Measurements from ENCODE around the gene LAPTM4A.
A peak's percentile ranks its signal among the peaks of the same experiment; 100 is the strongest.

Gene LAPTM4A

GRCh38 chr2:20015482-20016083, 35.8 kb downstream of the LAPTM4A start:
- Histone ChIP-seq H3K4me3 (ENCODE audit: low read depth, low read length) (no peak overlapping the region), H3K9ac (ENCODE audit: low read length) (no peak overlapping the region), H3K27ac (ENCODE audit: low read depth, low read length) (no peak overlapping the region), H3K27me3 (ENCODE audit: control insufficient read depth, insufficient read depth, low read length) (peaks cover 30% of the 10 kb centered on the region), H3K9me3 (ENCODE audit: control insufficient read depth, insufficient read depth, low read depth, low read length) (peaks cover 13% of the 10 kb centered on the region), H3K4me1 (ENCODE audit: control insufficient read depth, insufficient read depth, low read length) (peaks cover 17% of the 10 kb centered on the region), H3K36me3 (ENCODE audit: control insufficient read depth, insufficient read depth, low read length) (no peaks in the 10 kb centered on the region)

GRCh38 chr2:20013126-20013849, 38.1 kb downstream of the LAPTM4A start:
- no peak overlapping the region for H3K27ac ChIP-seq (ENCODE audit: low read depth, low read length)
- peaks cover 30% of the 10 kb centered on the region for H3K27me3 ChIP-seq (ENCODE audit: control insufficient read depth, insufficient read depth, low read length)
- H3K9me3 ChIP-seq (ENCODE audit: control insufficient read depth, insufficient read depth, low read depth, low read length), result 0 out of 2 replicates have a peak, but pooled peaks cover 4% of the 10 kb centered on the region
- peak overlapping the region; percentile 55 for H3K4me3 ChIP-seq (ENCODE audit: low read depth, low read length)
- H3K36me3 ChIP-seq (ENCODE audit: control insufficient read depth, insufficient read depth, low read length), result no peaks in the 10 kb centered on the region
- peaks cover 17% of the 10 kb centered on the region for H3K4me1 ChIP-seq (ENCODE audit: control insufficient read depth, insufficient read depth, low read length)
- H3K9ac ChIP-seq (ENCODE audit: low read length), result peak overlapping the region; percentile 59

- Histone ChIP-seq H3K27me3 (ENCODE audit: control insufficient read depth, insufficient read depth, low read length) (peaks cover 30% of the 10 kb centered on the region), H3K36me3 (ENCODE audit: control insufficient read depth, insufficient read depth, low read length) (no peaks in the 10 kb centered on the region), H3K9ac (ENCODE audit: low read length) (peak within 1 kb of the TSS; percentile 59), H3K27ac (ENCODE audit: low read depth, low read length) (no peak within 1 kb of the TSS), H3K9me3 (ENCODE audit: control insufficient read depth, insufficient read depth, low read depth, low read length) (0 out of 2 replicates have a peak, but pooled peaks cover 4% of the 10 kb centered on the region), H3K4me1 (ENCODE audit: control insufficient read depth, insufficient read depth, low read length) (peaks cover 17% of the 10 kb centered on the region), H3K4me3 (ENCODE audit: low read depth, low read length) (peak within 1 kb of the TSS; percentile 55)
These were observed 38.9 kb downstream of the LAPTM4A start, which contains the start of gene MATN3 for GRCh38 chr2:20012282-20013125. MATN3 (minus strand) TSS chr2:20012668; CDS start chr2:20012631, 37 bp downstream.

GRCh38 chr2:20012032-20012281, 39.5 kb downstream of the LAPTM4A start:
- H3K36me3 ChIP-seq (ENCODE audit: control insufficient read depth, insufficient read depth, low read length), result no peaks in the 10 kb centered on the region
- H3K9ac ChIP-seq (ENCODE audit: low read length), result peak overlapping the region; percentile 50
- H3K4me3 ChIP-seq (ENCODE audit: low read depth, low read length), result peak overlapping the region; percentile 55
- H3K9me3 ChIP-seq (ENCODE audit: control insufficient read depth, insufficient read depth, low read depth, low read length), result 0 out of 2 replicates have a peak, but pooled peaks cover 4% of the 10 kb centered on the region
- H3K27me3 ChIP-seq (ENCODE audit: control insufficient read depth, insufficient read depth, low read length), result peaks cover 30% of the 10 kb centered on the region
- H3K4me1 ChIP-seq (ENCODE audit: control insufficient read depth, insufficient read depth, low read length), result peaks cover 17% of the 10 kb centered on the region
- H3K27ac ChIP-seq (ENCODE audit: low read depth, low read length), result no peak overlapping the region

- Histone ChIP-seq H3K27ac (ENCODE audit: low read depth, low read length) (no peak overlapping the region), H3K36me3 (ENCODE audit: control insufficient read depth, insufficient read depth, low read length) (no peaks in the 10 kb centered on the region), H3K9me3 (ENCODE audit: control insufficient read depth, insufficient read depth, low read depth, low read length) (0 out of 2 replicates have a peak, but pooled peaks cover 4% of the 10 kb centered on the region), H3K9ac (ENCODE audit: low read length) (peak overlapping the region; percentile 50), H3K4me1 (ENCODE audit: control insufficient read depth, insufficient read depth, low read length) (peaks cover 17% of the 10 kb centered on the region), H3K4me3 (ENCODE audit: low read depth, low read length) (peak overlapping the region; percentile 55), H3K27me3 (ENCODE audit: control insufficient read depth, insufficient read depth, low read length) (peaks cover 30% of the 10 kb centered on the region)
These were observed 40.0 kb downstream of the LAPTM4A start for GRCh38 chr2:20011276-20012031.

- no peaks in the 10 kb centered on the region for H3K36me3 ChIP-seq (ENCODE audit: control insufficient read depth, insufficient read depth, low read length)
- H3K9ac ChIP-seq (ENCODE audit: low read length), result no peak overlapping the region
These were observed 42.7 kb downstream of the LAPTM4A start for GRCh38 chr2:20008703-20009102.

GRCh38 chr2:20005891-20006470, 45.4 kb downstream of the LAPTM4A start:
- no peak overlapping the region for H3K9ac ChIP-seq (ENCODE audit: low read length)
- H3K36me3 ChIP-seq (ENCODE audit: control insufficient read depth, insufficient read depth, low read length), result no peaks in the 10 kb centered on the region
- H3K4me3 ChIP-seq (ENCODE audit: low read depth, low read length), result no peak overlapping the region
- H3K4me1 ChIP-seq (ENCODE audit: control insufficient read depth, insufficient read depth, low read length), result no peaks in the 10 kb centered on the region
- no peaks in the 10 kb centered on the region for H3K9me3 ChIP-seq (ENCODE audit: control insufficient read depth, insufficient read depth, low read depth, low read length)
- no peak overlapping the region for H3K27ac ChIP-seq (ENCODE audit: low read depth, low read length)
- H3K27me3 ChIP-seq (ENCODE audit: control insufficient read depth, insufficient read depth, low read length), result peaks cover 2% of the 10 kb centered on the region

More at GRCh38 chr2:20008703-20009102, 42.7 kb downstream of the LAPTM4A start:
- H3K4me1 ChIP-seq (ENCODE audit: control insufficient read depth, insufficient read depth, low read length), result peaks cover 16% of the 10 kb centered on the region
- H3K4me3 ChIP-seq (ENCODE audit: low read depth, low read length), result no peak overlapping the region
- H3K9me3 ChIP-seq (ENCODE audit: control insufficient read depth, insufficient read depth, low read depth, low read length), result no peaks in the 10 kb centered on the region
- peaks cover 25% of the 10 kb centered on the region for H3K27me3 ChIP-seq (ENCODE audit: control insufficient read depth, insufficient read depth, low read length)
- H3K27ac ChIP-seq (ENCODE audit: low read depth, low read length), result no peak overlapping the region

- Histone ChIP-seq H3K9me3 (ENCODE audit: control insufficient read depth, insufficient read depth, low read depth, low read length) (no peaks in the 10 kb centered on the region), H3K4me1 (ENCODE audit: control insufficient read depth, insufficient read depth, low read length) (no peaks in the 10 kb centered on the region), H3K27me3 (ENCODE audit: control insufficient read depth, insufficient read depth, low read length) (no peaks in the 10 kb centered on the region), H3K36me3 (ENCODE audit: control insufficient read depth, insufficient read depth, low read length) (no peaks in the 10 kb centered on the region), H3K9ac (ENCODE audit: low read length) (no peak overlapping the region), H3K4me3 (ENCODE audit: low read depth, low read length) (no peak overlapping the region), H3K27ac (ENCODE audit: low read depth, low read length) (no peak overlapping the region)
These were observed 46.3 kb downstream of the LAPTM4A start for GRCh38 chr2:20005067-20005627.

GRCh38 chr2:20001361-20001863, 50.0 kb downstream of the LAPTM4A start:
- Histone ChIP-seq H3K4me1 (ENCODE audit: control insufficient read depth, insufficient read depth, low read length) (no peaks in the 10 kb centered on the region), H3K4me3 (ENCODE audit: low read depth, low read length) (no peak overlapping the region), H3K27me3 (ENCODE audit: control insufficient read depth, insufficient read depth, low read length) (no peaks in the 10 kb centered on the region), H3K9ac (ENCODE audit: low read length) (no peak overlapping the region), H3K27ac (ENCODE audit: low read depth, low read length) (no peak overlapping the region), H3K36me3 (ENCODE audit: control insufficient read depth, insufficient read depth, low read length) (no peaks in the 10 kb centered on the region), H3K9me3 (ENCODE audit: control insufficient read depth, insufficient read depth, low read depth, low read length) (no peaks in the 10 kb centered on the region)

- peaks cover 5% of the 10 kb centered on the region for H3K4me1 ChIP-seq (ENCODE audit: control insufficient read depth, insufficient read depth, low read length)
- no peak overlapping the region for H3K9ac ChIP-seq (ENCODE audit: low read length)
- no peaks in the 10 kb centered on the region for H3K36me3 ChIP-seq (ENCODE audit: control insufficient read depth, insufficient read depth, low read length)
- no peaks in the 10 kb centered on the region for H3K9me3 ChIP-seq (ENCODE audit: control insufficient read depth, insufficient read depth, low read depth, low read length)
- H3K27me3 ChIP-seq (ENCODE audit: control insufficient read depth, insufficient read depth, low read length), result no peaks in the 10 kb centered on the region
- H3K4me3 ChIP-seq (ENCODE audit: low read depth, low read length), result no peak overlapping the region
- no peak overlapping the region for H3K27ac ChIP-seq (ENCODE audit: low read depth, low read length)
These were observed 57.7 kb downstream of the LAPTM4A start for GRCh38 chr2:19993731-19994130.
